Fibroblast of mammary gland (primary cell): ENCODE measurements around the gene NELL2.

ENCODE experiments used
- DNase-seq: peaks from one replicate; pipeline ENCODE4 v3.0.0-alpha.2; 2010; ENCODE audit warnings: low read depth
- H3K4me3 ChIP-seq: 2 replicates; pipeline ENCODE4 v1.5.1; 2011; ENCODE audit warnings: low read depth, mild to moderate bottlenecking, low read length, moderate library complexity; ENCODE audit not compliant: control insufficient read depth
- CTCF ChIP-seq: conservative IDR thresholded peaks from 2 replicates; pipeline ENCODE4 v1.5.1; 2011; ENCODE audit warnings: low read depth, low read length, inconsistent platforms; ENCODE audit not compliant: control insufficient read depth, insufficient read depth

NELL2 gene

GRCh38 chr12:44873898-44874297, 2.2 kb downstream of the NELL2 start:
- H3K4me3 ChIP-seq = no peak overlapping the region
- peak; percentile 21 for DNase-seq
- TF ChIP-seq CTCF = no peak

- H3K4me3 ChIP-seq = no peak overlapping the region
- TF ChIP-seq CTCF = no peak
- DNase-seq = no peak
These were observed 6.6 kb downstream of the NELL2 start for GRCh38 chr12:44869503-44869902.

GRCh38 chr12:44863867-44864266, 12.2 kb downstream of the NELL2 start:
- no peak for TF ChIP-seq CTCF
- no peak for DNase-seq
- no peak overlapping the region for H3K4me3 ChIP-seq

- no peak for DNase-seq
- H3K4me3 ChIP-seq = no peak overlapping the region
- no peak for TF ChIP-seq CTCF
These were observed 16.0 kb downstream of the NELL2 start for GRCh38 chr12:44859998-44860689.

- no peak for TF ChIP-seq CTCF
- DNase-seq = no peak
- no peak overlapping the region for H3K4me3 ChIP-seq
These were observed 17.8 kb downstream of the NELL2 start for GRCh38 chr12:44858226-44858855.

GRCh38 chr12:44852483-44852882, 23.6 kb downstream of the NELL2 start:
- no peak overlapping the region for H3K4me3 ChIP-seq
- no peak for TF ChIP-seq CTCF
- no peak for DNase-seq
